Measurements from ENCODE around the gene USP26. TPM values are rescaled to one million over a fixed set of nuclear protein-coding genes. Genes with fewer than 3 reads are reported as not detected.
"Not testable (repeated sequence)": the region's sequence is repeated elsewhere in the genome, so short reads cannot be mapped to it uniquely, and the experiment has no call there.

USP26 gene
- total RNA-seq, 2 donors from 2014 or later: not detected

DNA sequence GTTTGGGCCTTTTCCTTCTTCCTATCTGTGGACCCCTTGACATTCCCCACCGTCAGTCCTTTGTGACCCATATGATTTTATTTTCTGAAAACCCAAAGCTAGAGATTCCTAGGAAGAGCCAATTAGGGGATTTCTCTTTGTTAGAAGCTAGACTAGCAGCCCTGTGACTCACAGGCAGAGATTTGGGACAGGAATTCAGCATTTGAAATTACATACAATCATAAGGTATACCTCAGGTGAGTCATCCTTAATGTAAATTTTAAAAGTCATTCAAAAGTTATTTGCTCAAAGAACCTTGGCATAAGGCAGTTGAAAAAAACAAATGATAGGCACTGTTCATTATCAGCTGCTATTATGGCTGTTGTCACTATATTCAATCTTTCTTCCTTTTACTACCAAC, 40.6 kb downstream of the USP26 start:
- Mint-ChIP-seq H3K27ac (no peak overlapping the region), H3K4me3 (no peak overlapping the region), H3K27me3 (ENCODE audit: low read depth) (peaks cover 62% of the 10 kb centered on the region), H3K4me1 (ENCODE audit: low read depth) (no peaks in the 10 kb centered on the region), H3K36me3 (ENCODE audit: insufficient read depth in 2 of 2) (no peaks in the 10 kb centered on the region), H3K9me3 (no peaks in the 10 kb centered on the region)
- ATAC-seq (replicated peaks in 1 of 2): no peak
- DNase-seq: no peak

GRCh38 chrX:133054761-133055405, 42.0 kb downstream of the USP26 start:
- Mint-ChIP-seq H3K4me1 (ENCODE audit: low read depth) (no peaks in the 10 kb centered on the region), H3K27me3 (ENCODE audit: low read depth) (peaks cover 71% of the 10 kb centered on the region), H3K36me3 (ENCODE audit: insufficient read depth in 2 of 2) (no peaks in the 10 kb centered on the region), H3K9me3 (no peaks in the 10 kb centered on the region), H3K4me3 (no peak overlapping the region), H3K27ac (no peak overlapping the region)
- ATAC-seq (replicated peaks in 1 of 2) (no peak), DNase-seq (no peak)

GRCh38 chrX:133053861-133054598, 42.9 kb downstream of the USP26 start:
- ATAC-seq (replicated peaks in 1 of 2) (no peak), DNase-seq (no peak)
- H3K9me3 Mint-ChIP-seq: no peaks in the 10 kb centered on the region
- no peak overlapping the region for H3K4me3 Mint-ChIP-seq
- peaks cover 70% of the 10 kb centered on the region for H3K27me3 Mint-ChIP-seq (ENCODE audit: low read depth)
- H3K27ac Mint-ChIP-seq: no peak overlapping the region
- H3K4me1 Mint-ChIP-seq (ENCODE audit: low read depth): no peaks in the 10 kb centered on the region
- H3K36me3 Mint-ChIP-seq (ENCODE audit: insufficient read depth in 2 of 2): no peaks in the 10 kb centered on the region

- H3K4me3 Mint-ChIP-seq: no peak overlapping the region
- H3K27me3 Mint-ChIP-seq (ENCODE audit: low read depth): peaks cover 42% of the 10 kb centered on the region
- H3K27ac Mint-ChIP-seq: no peak overlapping the region
- no peaks in the 10 kb centered on the region for H3K36me3 Mint-ChIP-seq (ENCODE audit: insufficient read depth in 2 of 2)
- ATAC-seq (replicated peaks in 1 of 2): no peak
- H3K9me3 Mint-ChIP-seq: no peaks in the 10 kb centered on the region
- no peak for DNase-seq
- H3K4me1 Mint-ChIP-seq (ENCODE audit: low read depth): no peaks in the 10 kb centered on the region
These were observed 48.2 kb downstream of the USP26 start for GRCh38 chrX:133048751-133049150.

DNA sequence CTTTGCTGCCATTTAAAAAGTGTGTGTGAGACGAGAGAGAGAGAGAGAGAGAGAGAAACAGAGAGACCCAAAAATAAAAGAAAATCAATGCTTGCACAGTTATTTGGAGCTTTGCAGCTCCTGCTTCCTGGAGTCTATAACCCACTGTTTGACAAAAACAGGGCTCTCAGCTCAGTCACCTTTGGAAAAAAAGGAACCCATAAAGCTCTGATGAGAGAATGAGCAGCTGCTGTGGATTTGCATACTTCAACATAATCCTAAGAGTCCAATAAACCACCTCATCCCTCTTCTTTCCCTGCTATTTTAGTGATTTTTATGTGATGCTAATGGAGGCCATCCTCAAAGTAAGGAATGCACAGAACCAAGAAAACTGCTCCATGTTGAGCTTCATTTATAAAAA, 50.3 kb downstream of the USP26 start:
- no peaks in the 10 kb centered on the region for H3K36me3 Mint-ChIP-seq (ENCODE audit: insufficient read depth in 2 of 2)

DNA sequence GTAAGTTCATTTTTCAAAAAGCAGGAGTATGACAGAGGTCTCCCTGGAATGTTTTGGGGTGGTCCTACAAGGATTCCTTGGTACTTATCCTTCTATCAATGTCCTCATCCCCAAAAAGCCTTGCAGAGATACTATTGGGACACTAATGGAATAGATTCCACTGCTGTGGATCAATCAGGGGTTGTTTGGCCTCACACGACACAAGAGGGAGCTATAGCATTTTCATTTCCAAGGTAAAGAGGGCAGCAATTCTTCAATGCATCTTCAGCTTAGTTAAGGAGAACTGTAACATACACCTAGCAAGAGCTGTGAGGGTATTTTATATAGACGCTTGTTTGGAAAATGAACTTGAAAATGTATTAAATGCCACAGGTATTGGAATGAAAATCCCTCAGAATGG, 50.9 kb downstream of the USP26 start:
- no peak overlapping the region for H3K4me3 Mint-ChIP-seq
- H3K9me3 Mint-ChIP-seq: no peaks in the 10 kb centered on the region
- H3K27ac Mint-ChIP-seq: no peak overlapping the region
- DNase-seq (no peak), ATAC-seq (replicated peaks in 1 of 2) (no peak)
- H3K27me3 Mint-ChIP-seq (ENCODE audit: low read depth): peaks cover 29% of the 10 kb centered on the region
- no peaks in the 10 kb centered on the region for H3K36me3 Mint-ChIP-seq (ENCODE audit: insufficient read depth in 2 of 2)
- no peaks in the 10 kb centered on the region for H3K4me1 Mint-ChIP-seq (ENCODE audit: low read depth)

More for the DNA sequence above, 50.3 kb downstream of the USP26 start:
- Mint-ChIP-seq H3K9me3 (no peaks in the 10 kb centered on the region), H3K27ac (no peak overlapping the region), H3K27me3 (ENCODE audit: low read depth) (peaks cover 34% of the 10 kb centered on the region), H3K4me1 (ENCODE audit: low read depth) (no peaks in the 10 kb centered on the region), H3K4me3 (no peak overlapping the region)
- DNase-seq (no peak), ATAC-seq (replicated peaks in 1 of 2) (no peak)

GRCh38 chrX:133044145-133044786, 52.6 kb downstream of the USP26 start:
- H3K36me3 Mint-ChIP-seq (ENCODE audit: insufficient read depth in 2 of 2); ATAC-seq (replicated peaks in 1 of 2); H3K4me3 Mint-ChIP-seq; H3K27ac Mint-ChIP-seq; H3K4me1 Mint-ChIP-seq (ENCODE audit: low read depth); H3K9me3 Mint-ChIP-seq; DNase-seq: not testable (repeated sequence)
- H3K27me3 Mint-ChIP-seq (ENCODE audit: low read depth): peaks cover 33% of the 10 kb centered on the region

DNA sequence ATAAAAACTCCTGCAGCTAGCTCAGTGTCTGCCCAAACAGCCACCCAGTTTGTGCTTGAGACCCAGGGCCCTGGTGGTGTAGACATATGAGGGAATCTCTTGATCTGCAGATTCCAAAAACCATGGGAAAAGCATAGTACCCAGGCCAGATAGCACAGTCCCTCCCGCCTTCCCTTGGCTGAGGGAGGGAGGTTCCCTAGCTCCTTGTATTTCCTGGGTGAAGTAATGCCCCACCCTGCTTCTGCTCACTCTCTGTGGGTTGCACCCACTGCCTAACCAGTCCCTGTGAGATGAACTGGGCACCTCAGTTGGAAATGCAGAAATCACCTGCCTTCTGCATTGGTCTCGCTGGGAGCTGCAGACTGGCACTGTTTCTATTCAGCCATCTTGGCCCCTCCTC, 54.6 kb downstream of the USP26 start:
- peaks cover 6 to 8% of the 10 kb centered on the region in 2 donors for H3K9me3 Mint-ChIP-seq

GRCh38 chrX:133033010-133033409, 63.9 kb downstream of the USP26 start:
- H3K9me3 Mint-ChIP-seq: no peaks in the 10 kb centered on the region
- no peaks in the 10 kb centered on the region for H3K4me1 Mint-ChIP-seq (ENCODE audit: low read depth)
- no peak for ATAC-seq (replicated peaks in 1 of 2)
- no peak overlapping the region for H3K4me3 Mint-ChIP-seq
- H3K27ac Mint-ChIP-seq: no peak overlapping the region
- no peaks in the 10 kb centered on the region for H3K36me3 Mint-ChIP-seq (ENCODE audit: insufficient read depth in 2 of 2)
- H3K27me3 Mint-ChIP-seq (ENCODE audit: low read depth): peaks cover 54% of the 10 kb centered on the region
- DNase-seq: no peak

More for the DNA sequence above, 54.6 kb downstream of the USP26 start:
- Mint-ChIP-seq H3K4me1 (ENCODE audit: low read depth) (no peaks in the 10 kb centered on the region), H3K27ac (no peak overlapping the region), H3K36me3 (ENCODE audit: insufficient read depth in 2 of 2) (peaks cover 2 to 4% of the 10 kb centered on the region in 2 donors), H3K27me3 (ENCODE audit: low read depth) (peaks cover 38% of the 10 kb centered on the region), H3K4me3 (no peak overlapping the region)
- DNase-seq: no peak
- ATAC-seq (replicated peaks in 1 of 2): no peak

DNA sequence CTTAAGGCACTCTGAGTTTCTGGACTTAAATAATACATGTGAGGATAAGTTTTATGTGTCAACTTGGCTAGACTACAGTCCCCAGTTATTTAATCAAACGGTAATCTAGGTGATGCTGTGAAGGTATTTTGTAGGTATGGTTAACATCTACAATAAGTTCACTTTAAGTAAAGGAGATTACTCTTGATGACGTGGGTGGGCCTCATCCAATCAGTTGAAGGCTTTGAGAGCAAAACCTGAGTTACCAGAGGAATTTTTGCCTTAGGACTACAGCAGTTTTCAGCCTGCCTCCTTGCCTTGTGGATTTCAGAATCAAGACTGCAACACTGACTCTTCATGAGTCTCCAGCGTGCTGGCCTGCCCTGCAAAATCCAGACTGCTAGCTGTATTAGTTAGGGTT, 78.7 kb downstream of the USP26 start:
- no peaks in the 10 kb centered on the region for H3K9me3 Mint-ChIP-seq
- DNase-seq (no peak), ATAC-seq (replicated peaks in 1 of 2) (no peak)
- no peaks in the 10 kb centered on the region for H3K36me3 Mint-ChIP-seq (ENCODE audit: insufficient read depth in 2 of 2)
- H3K27ac Mint-ChIP-seq: no peak overlapping the region
- H3K4me3 Mint-ChIP-seq: no peak overlapping the region
- peaks cover 9% of the 10 kb centered on the region for H3K27me3 Mint-ChIP-seq (ENCODE audit: low read depth)
- H3K4me1 Mint-ChIP-seq (ENCODE audit: low read depth): no peaks in the 10 kb centered on the region

DNA sequence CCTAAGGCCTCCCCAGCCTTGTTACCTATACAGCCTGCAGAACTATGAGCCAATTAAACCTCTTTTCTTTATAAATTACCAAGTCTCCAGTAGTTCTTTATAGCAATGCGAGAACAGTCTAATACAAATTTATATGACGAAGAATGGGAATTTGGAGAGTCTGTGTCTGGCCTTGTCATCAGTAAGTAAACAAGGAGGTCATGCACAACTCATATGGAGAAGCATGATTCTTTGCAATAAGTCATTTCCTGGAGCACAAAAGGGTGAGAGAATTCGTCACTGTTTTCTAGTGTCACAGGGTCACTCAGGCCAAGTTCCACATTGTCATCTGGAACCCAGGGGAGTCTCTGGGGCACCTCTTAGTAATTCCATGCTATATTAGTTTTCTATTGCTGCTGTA, 89.5 kb downstream of the USP26 start:
- Mint-ChIP-seq H3K27me3 (ENCODE audit: low read depth) (peaks cover 18% of the 10 kb centered on the region), H3K27ac (no peak overlapping the region), H3K36me3 (ENCODE audit: insufficient read depth in 2 of 2) (peaks cover 0 to 3% of the 10 kb centered on the region in 2 donors), H3K4me3 (no peak overlapping the region), H3K4me1 (ENCODE audit: low read depth) (no peaks in the 10 kb centered on the region), H3K9me3 (no peaks in the 10 kb centered on the region)
- DNase-seq (no peak), ATAC-seq (replicated peaks in 1 of 2) (no peak)

GRCh38 chrX:133005616-133006015, 91.3 kb downstream of the USP26 start:
- Mint-ChIP-seq H3K36me3 (ENCODE audit: insufficient read depth in 2 of 2) (no peaks in the 10 kb centered on the region), H3K9me3 (no peaks in the 10 kb centered on the region), H3K27me3 (ENCODE audit: low read depth) (peaks cover 32% of the 10 kb centered on the region), H3K4me1 (ENCODE audit: low read depth) (no peaks in the 10 kb centered on the region), H3K27ac (no peak overlapping the region), H3K4me3 (no peak overlapping the region)
- no peak for DNase-seq
- ATAC-seq (replicated peaks in 1 of 2): no peak

DNA sequence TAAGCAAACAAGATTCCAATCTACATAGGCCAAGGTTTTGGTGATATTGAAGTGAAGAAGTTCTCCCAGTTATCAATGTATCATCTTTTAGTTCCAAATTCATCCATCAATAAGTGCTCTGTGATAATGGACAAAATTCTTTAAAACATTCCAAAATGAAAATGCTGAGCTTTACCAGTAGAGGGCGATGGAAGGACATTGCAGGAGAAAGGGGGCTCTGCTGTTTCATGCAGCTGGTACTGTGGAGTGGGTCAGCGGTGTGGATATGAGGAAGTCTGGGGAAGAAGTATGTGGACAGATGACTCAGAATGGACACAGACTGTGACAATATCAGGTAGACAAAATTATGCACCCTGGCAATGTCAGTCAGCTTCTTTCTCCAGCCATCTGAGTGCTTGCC, 91.9 kb downstream of the USP26 start:
- DNase-seq: no peak
- no peak overlapping the region for H3K4me3 Mint-ChIP-seq

More for the DNA sequence above, 91.9 kb downstream of the USP26 start:
- no peaks in the 10 kb centered on the region for H3K4me1 Mint-ChIP-seq (ENCODE audit: low read depth)
- no peak overlapping the region for H3K27ac Mint-ChIP-seq
- no peak for ATAC-seq (replicated peaks in 1 of 2)
- peaks cover 33% of the 10 kb centered on the region for H3K27me3 Mint-ChIP-seq (ENCODE audit: low read depth)
- no peaks in the 10 kb centered on the region for H3K36me3 Mint-ChIP-seq (ENCODE audit: insufficient read depth in 2 of 2)
- H3K9me3 Mint-ChIP-seq: no peaks in the 10 kb centered on the region

Data from activated T-cell treated with anti-CD3 and anti-CD28 coated beads, Interleukin-2, amount 50 U/mL, for 72 hours (primary cell).